ENCODE data around the gene TBC1D17.

GRCh38 chr19:49844138-49845095, 33.1 kb upstream of the TBC1D17 start:
- TF ChIP-seq CTCF (IDR thresholded peaks at IDR 0.05) = no peak
- no peak for TF ChIP-seq POLR2A (IDR thresholded peaks at IDR 0.05)
- no peak for TF ChIP-seq POLR2AphosphoS5 (IDR thresholded peaks at IDR 0.05)
